Ovary (tissue), 9 donors: ENCODE measurements around the gene PIP4K2C. TPM values are rescaled to one million over a fixed set of nuclear protein-coding genes. Genes with fewer than 3 reads are reported as not detected.

Experiments
- DNase-seq, 5 donors: peaks; one replicate each; pipeline ENCODE4 v3.0.0-alpha.2; 2019 to 2020
- H3K27ac ChIP-seq, 2 donors: fragments of 200-600 bp; one replicate each; pipeline versions ENCODE4 v1.5.1 to v1.8.0; 2019 to 2022
- H3K27me3 ChIP-seq: fragments of 200-600 bp; one replicate; pipeline ENCODE4 v1.8.0; 2022
- H3K36me3 ChIP-seq: fragments of 200-600 bp; sonication (generic); one replicate; pipeline ENCODE4 v1.5.1; 2019
- H3K4me1 ChIP-seq: one replicate; pipeline ENCODE4 v1.8.1; 2013; ENCODE audit warnings: mild to moderate bottlenecking, moderate library complexity; ENCODE audit not compliant: insufficient read depth
- H3K4me3 ChIP-seq: fragments of 200-600 bp; sonication (generic); one replicate; pipeline ENCODE4 v1.5.1; 2017
- H3K9me3 ChIP-seq, 2 donors: fragments of 200-600 bp in 1 of 2; sonication (generic) in 1 of 2; one replicate each; pipeline versions ENCODE4 v1.5.1 to v1.8.1; 2013 to 2019; ENCODE audit warnings: mild to moderate bottlenecking in 1 of 2, moderate library complexity in 1 of 2
- CTCF ChIP-seq, 3 donors: fragments of 450-650 bp in 2 of 3; fragments of 200-600 bp in 1 of 3; IDR thresholded peaks; one replicate each; pipeline versions ENCODE4 v1.5.1 to v1.8.0; 2016 to 2022; ENCODE audit warnings: antibody characterized with exemption in 3 of 3, mild to moderate bottlenecking in 1 of 3
- EP300 ChIP-seq: sonication (generic); formaldehyde crosslinking; IDR thresholded peaks from one replicate; pipeline ENCODE4 v1.6.1; 2017; ENCODE audit warnings: antibody characterized with exemption
- POLR2A ChIP-seq: fragments of 450-650 bp; IDR thresholded peaks from one replicate; pipeline ENCODE4 v1.6.1; 2017; ENCODE audit warnings: antibody characterized with exemption, mild to moderate bottlenecking, moderate library complexity
- WGBS, 3 donors: extraction: QIAGEN DNeasy Blood & Tissue Kit in 1 of 3; methylation state at CpG; one replicate each; pipeline versions ENCODE4 v1.1.5 to v1.1.7; 2013 to 2017; 5-methylcytosine and 5-hydroxymethylcytosine counted together
- intact Hi-C, 4 donors: fragments of 100-400 bp; cut with DNase I; formaldehyde crosslinking; loops; one replicate each; pipeline versions ENCODE4 v1.11.0 to v1.15.1; 2022 to 2023
- polyA plus RNA-seq, 2 donors: library from polyadenylated mRNA; stranded (reverse); fragments of 200-250 nt in 1 of 2; fragments of 350-450 nt in 1 of 2; fragmentation: Illumina TruSeq in 1 of 2; extraction: RNeasy Lipid Tissue Mini Kit (QIAGEN cat#74804) in 1 of 2; gene quantifications; one replicate each; pipeline ENCODE4 v1.2.3, GENCODE V29; 2013 to 2014
- total RNA-seq, 7 donors: library from RNA; depleted of rRNA in 2 of 7; stranded (reverse); fragments of >200 nt in 2 of 7; fragmentation: NEBNext Ultra II Directional in 3 of 7; extraction: Animal tissue kit (Norgen Biotek cat#: 25700) in 3 of 7; gene quantifications; one replicate each; pipeline versions ENCODE4 v1.1.0 to v1.2.4, GENCODE V29; 2016 to 2023
- donor health status: DM: no; HTN: no; CAD: no; lungs with moderate emphysema.
- donor health status: DM: no; HTN: no; CAD: no.
- donor health status: Bipolar disorder and iron deficiency.
- donor health status: DM: yes; HTN: yes; CAD: no.
- donor health status: DM: no; HTN: no; CAD: no.
- donor health status: DM: yes; HTN: yes; CAD: no.

The PIP4K2C gene
- total and polyA plus RNA-seq, 9 donors = 13.1 to 42.0 (median 21.2) TPM

GRCh38 chr12:57620245-57620935, 29.4 kb downstream of the PIP4K2C start:
- H3K27ac ChIP-seq = no peak overlapping the region
- no peaks in the 10 kb centered on the region for H3K27me3 ChIP-seq
- 54 to 65% (median 62%) methylated on average over 13 of the region's 13 CpGs for WGBS, 3 donors
- H3K4me1 ChIP-seq = peaks cover 4% of the 10 kb centered on the region
- TF ChIP-seq CTCF (IDR thresholded peaks at IDR 0.05) (no peak), EP300 (no peak), POLR2A (no peak)
- DNase-seq = no peak
- no peaks in the 10 kb centered on the region for H3K9me3 ChIP-seq
- intact Hi-C loops = loop anchor here in 3 of 4 donors (2.0 to 10.0 kb wide), 3 partner anchors 36 to 166 kb away; partner anchors contain the start of genes GLI1 (in 1 of the 3) and INHBE (in 1 of the 3)
- H3K36me3 ChIP-seq = no peaks in the 10 kb centered on the region
- no peak overlapping the region for H3K4me3 ChIP-seq

GRCh38 chr12:57620936-57621496, 30.0 kb downstream of the PIP4K2C start:
- DNase-seq = no peak
- Histone ChIP-seq H3K27me3 (no peaks in the 10 kb centered on the region), H3K4me1 (peaks cover 4% of the 10 kb centered on the region), H3K4me3 (no peak overlapping the region), H3K36me3 (no peaks in the 10 kb centered on the region), H3K27ac (no peak overlapping the region), H3K9me3 (no peaks in the 10 kb centered on the region)
- TF ChIP-seq CTCF (IDR thresholded peaks at IDR 0.05) (no peak), EP300 (no peak), POLR2A (no peak)
- intact Hi-C loops = loop anchor here (1.0 to 10.0 kb wide), 4 partner anchors 36 to 166 kb away; partner anchors contain the start of genes GLI1 (in 1 of the 4) and INHBE (in 1 of the 4)
- WGBS, 3 donors = 4 to 14% (median 8%) methylated on average over 42 of the region's 42 CpGs

- H3K27ac ChIP-seq = no peak overlapping the region
- H3K27me3 ChIP-seq = no peaks in the 10 kb centered on the region
- no peaks in the 10 kb centered on the region for H3K9me3 ChIP-seq
- TF ChIP-seq EP300 (no peak), CTCF (IDR thresholded peaks at IDR 0.05) (peak; percentile 88 to 97 (median 92)), POLR2A (no peak)
- intact Hi-C loops = loop anchor here (1.0 to 10.0 kb wide), 4 partner anchors 37 to 167 kb away; partner anchors contain the start of genes GLI1 (in 1 of the 4) and INHBE (in 1 of the 4)
- DNase-seq = peak; percentile 55 to 83 (median 75)
- peaks cover 4% of the 10 kb centered on the region for H3K4me1 ChIP-seq
- peak overlapping the region; percentile 27 for H3K4me3 ChIP-seq
- H3K36me3 ChIP-seq = no peaks in the 10 kb centered on the region
- whole genome bisulfite sequencing, 3 donors = 3 to 5% (median 3%) methylated on average over 49 of the region's 49 CpGs
Observed at GRCh38 chr12:57621497-57622292, 30.7 kb downstream of the PIP4K2C start.
